Activated T-helper 1 cell treated with anti-CD3 and anti-CD28 coated beads, Interleukin-12 subunit alpha, Interleukin-12 subunit beta, Interleukin-2, Interleukin-4 antibody, amounts not matched to agents 30 ng/mL and 10 ng/mL and 1 ng/mL, durations not matched to agents 14 hours and 24 hours and 36 hours (primary cell): Measurements from ENCODE around the gene SEMA4F. TPM values are rescaled to one million over a fixed set of nuclear protein-coding genes. Genes with fewer than 3 reads are reported as not detected.

Source experiments
- DNase-seq: peaks from one replicate; pipeline ENCODE4 v3.0.0; 2021; ENCODE audit warnings: low spot score
- H3K27ac Mint-ChIP-seq: one replicate; pipeline ENCODE4 v1.8.0; 2021; ENCODE audit warnings: mild to moderate bottlenecking, mixed read lengths
- H3K27me3 Mint-ChIP-seq: one replicate; pipeline ENCODE4 v1.8.0; 2022; ENCODE audit warnings: mild to moderate bottlenecking, moderate library complexity, mixed read lengths; ENCODE audit not compliant: insufficient read depth
- H3K36me3 Mint-ChIP-seq: one replicate; pipeline ENCODE4 v1.8.0; 2021; ENCODE audit warnings: low read depth, mixed read lengths
- H3K4me1 Mint-ChIP-seq: one replicate; pipeline ENCODE4 v1.8.0; 2021; ENCODE audit warnings: low read depth, mixed read lengths
- H3K4me3 Mint-ChIP-seq: one replicate; pipeline ENCODE4 v1.8.0; 2021; ENCODE audit warnings: mild to moderate bottlenecking, moderate library complexity, mixed read lengths
- H3K9me3 Mint-ChIP-seq: one replicate; pipeline ENCODE4 v1.8.0; 2021; ENCODE audit warnings: mixed read lengths
- intact Hi-C: fragments of 100-400 bp; cut with micrococcal nuclease; formaldehyde crosslinking; loops from one replicate; pipeline ENCODE4 v1.15.1; 2024
- total RNA-seq: library from RNA; stranded (reverse); gene quantifications from 2 replicates; pipeline ENCODE4 v1.2.3, GENCODE V29; 2022

Gene SEMA4F
- total RNA-seq, 1 donor from 2014 or later, result 3.2 TPM

- no peaks in the 10 kb centered on the region for H3K36me3 Mint-ChIP-seq
- no peaks in the 10 kb centered on the region for H3K9me3 Mint-ChIP-seq
- peaks cover 14% of the 10 kb centered on the region for H3K27me3 Mint-ChIP-seq
- H3K4me1 Mint-ChIP-seq, result no peaks in the 10 kb centered on the region
- no peak overlapping the region for H3K27ac Mint-ChIP-seq
- H3K4me3 Mint-ChIP-seq, result no peak overlapping the region
- no peak for DNase-seq
- intact Hi-C loops, result no loop called here
Measured at GRCh38 chr2:74702001-74702715, 48.1 kb downstream of the SEMA4F start.

- H3K27ac Mint-ChIP-seq, result no peak overlapping the region
- intact Hi-C loops, result no loop called here
- no peaks in the 10 kb centered on the region for H3K9me3 Mint-ChIP-seq
- H3K4me3 Mint-ChIP-seq, result no peak overlapping the region
- no peaks in the 10 kb centered on the region for H3K4me1 Mint-ChIP-seq
- no peaks in the 10 kb centered on the region for H3K36me3 Mint-ChIP-seq
- peaks cover 14% of the 10 kb centered on the region for H3K27me3 Mint-ChIP-seq
- no peak for DNase-seq
Measured at GRCh38 chr2:74703373-74703772, 49.3 kb downstream of the SEMA4F start.

DNA sequence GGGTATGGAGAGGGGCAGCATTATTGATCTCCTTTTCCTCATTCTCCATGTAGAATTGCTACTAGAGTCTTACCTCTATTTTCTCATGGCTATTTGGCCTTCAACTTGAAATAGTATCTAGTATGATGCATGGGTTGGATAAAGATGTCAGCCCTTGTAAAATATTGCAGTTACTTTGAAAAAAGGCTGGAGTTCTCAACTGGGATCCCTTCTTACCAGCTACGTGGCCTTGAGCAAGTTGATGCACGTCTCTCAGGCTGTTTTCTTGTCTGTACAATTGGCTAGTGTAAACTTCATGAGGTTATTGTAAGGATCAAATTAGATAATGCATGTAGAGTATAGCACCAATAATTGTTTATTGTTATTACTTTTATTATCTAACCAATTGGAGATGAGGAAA lies 50.2 kb downstream of the SEMA4F start:
- H3K4me3 Mint-ChIP-seq, result no peak overlapping the region
- H3K4me1 Mint-ChIP-seq, result no peaks in the 10 kb centered on the region

GRCh38 chr2:74706741-74707140 lies 52.7 kb downstream of the SEMA4F start:
- intact Hi-C loops, result no loop called here
- DNase-seq, result no peak
- Mint-ChIP-seq H3K27me3 (peaks cover 12% of the 10 kb centered on the region), H3K9me3 (no peaks in the 10 kb centered on the region), H3K36me3 (no peaks in the 10 kb centered on the region), H3K4me3 (no peak overlapping the region), H3K27ac (no peak overlapping the region), H3K4me1 (no peaks in the 10 kb centered on the region)

More for the DNA sequence above, 50.2 kb downstream of the SEMA4F start:
- no peaks in the 10 kb centered on the region for H3K36me3 Mint-ChIP-seq
- no peaks in the 10 kb centered on the region for H3K9me3 Mint-ChIP-seq
- DNase-seq, result no peak
- intact Hi-C loops, result no loop called here
- H3K27ac Mint-ChIP-seq, result no peak overlapping the region
- peaks cover 18% of the 10 kb centered on the region for H3K27me3 Mint-ChIP-seq

- Mint-ChIP-seq H3K4me1 (no peaks in the 10 kb centered on the region), H3K27ac (no peak overlapping the region), H3K36me3 (no peaks in the 10 kb centered on the region), H3K27me3 (peaks cover 14% of the 10 kb centered on the region), H3K4me3 (no peak overlapping the region), H3K9me3 (no peaks in the 10 kb centered on the region)
- DNase-seq, result no peak
- intact Hi-C loops, result no loop called here
Measured at GRCh38 chr2:74707837-74708236, 53.8 kb downstream of the SEMA4F start.

DNA sequence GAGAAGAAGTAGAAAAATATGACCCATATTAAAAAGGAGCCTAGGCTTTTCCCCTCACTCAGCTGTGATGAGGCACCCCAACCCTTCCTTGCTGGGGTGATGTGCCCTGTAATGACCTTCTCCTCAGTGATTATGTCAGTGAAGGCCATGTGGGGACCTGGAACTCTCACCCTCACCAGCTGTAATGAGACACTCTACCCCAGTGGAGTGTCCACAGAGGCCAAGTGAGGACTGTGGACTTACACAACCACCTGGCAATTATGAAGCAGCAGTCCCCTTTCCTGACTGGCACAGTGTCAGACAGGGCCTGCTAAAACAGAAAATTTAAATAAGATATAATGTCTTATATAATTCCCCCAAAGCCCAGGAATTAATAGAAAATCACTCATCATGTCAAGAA lies 54.2 kb downstream of the SEMA4F start:
- peaks cover 14% of the 10 kb centered on the region for H3K27me3 Mint-ChIP-seq
- no peak overlapping the region for H3K27ac Mint-ChIP-seq
- no peaks in the 10 kb centered on the region for H3K36me3 Mint-ChIP-seq
- no peaks in the 10 kb centered on the region for H3K9me3 Mint-ChIP-seq
- no peaks in the 10 kb centered on the region for H3K4me1 Mint-ChIP-seq
- DNase-seq, result no peak
- no peak overlapping the region for H3K4me3 Mint-ChIP-seq
- intact Hi-C loops, result no loop called here

DNA sequence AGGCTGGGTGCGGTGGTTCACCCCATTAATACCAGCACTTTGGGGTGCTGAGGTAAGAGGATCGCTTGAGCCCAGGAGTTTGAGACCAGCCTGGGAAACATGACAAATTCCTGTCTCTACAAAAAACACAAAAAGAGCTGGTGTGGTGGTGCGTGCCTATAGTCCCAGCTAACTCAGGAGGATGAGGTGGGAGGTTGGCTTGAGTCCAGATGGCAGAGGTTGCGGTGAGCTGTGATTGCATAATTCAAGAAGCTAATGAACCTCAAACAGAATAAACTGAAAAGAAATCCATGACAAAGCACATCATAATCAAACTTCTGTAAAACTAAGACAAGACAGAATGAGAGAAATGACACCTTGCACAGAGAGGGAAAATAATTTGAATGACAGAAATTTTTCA lies 54.8 kb downstream of the SEMA4F start:
- H3K4me3 Mint-ChIP-seq, result no peak overlapping the region
- DNase-seq, result no peak
- no peaks in the 10 kb centered on the region for H3K36me3 Mint-ChIP-seq
- intact Hi-C loops, result no loop called here
- no peaks in the 10 kb centered on the region for H3K9me3 Mint-ChIP-seq
- H3K27me3 Mint-ChIP-seq, result peaks cover 14% of the 10 kb centered on the region
- no peaks in the 10 kb centered on the region for H3K4me1 Mint-ChIP-seq
- no peak overlapping the region for H3K27ac Mint-ChIP-seq

- peaks cover 15% of the 10 kb centered on the region for H3K27me3 Mint-ChIP-seq
- intact Hi-C loops, result no loop called here
Measured at GRCh38 chr2:74712223-74713053, 58.4 kb downstream of the SEMA4F start.

DNA sequence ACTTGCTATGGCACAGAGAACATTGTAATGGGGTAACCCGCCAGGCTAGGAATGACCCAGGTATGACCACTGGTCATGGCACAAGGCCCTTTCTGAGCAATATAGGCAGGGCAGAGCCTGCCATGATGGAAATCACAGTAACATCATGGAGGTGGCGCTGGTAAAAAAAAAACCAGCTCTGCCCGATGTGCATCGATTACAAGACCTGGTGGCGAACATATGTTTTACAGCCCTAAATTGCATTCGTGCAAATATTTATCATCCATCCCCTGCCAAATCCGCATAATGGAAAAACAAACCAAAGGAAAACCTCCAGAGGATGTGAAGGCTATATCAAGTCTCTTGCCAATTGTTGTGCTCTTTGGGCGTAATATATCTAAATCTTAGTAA lies 60.6 kb downstream of the SEMA4F start:
- peaks cover 9% of the 10 kb centered on the region for H3K4me1 Mint-ChIP-seq
- intact Hi-C loops, result loop anchor here (1.0 to 2.0 kb wide), 4 partner anchors 60 to 354 kb away; partner anchors contain the start of gene SEMA4F
- DNase-seq, result no peak
- no peak overlapping the region for H3K27ac Mint-ChIP-seq
- H3K27me3 Mint-ChIP-seq, result peaks cover 11% of the 10 kb centered on the region
- peak overlapping the region; percentile 83 for H3K4me3 Mint-ChIP-seq
- no peaks in the 10 kb centered on the region for H3K9me3 Mint-ChIP-seq
- no peaks in the 10 kb centered on the region for H3K36me3 Mint-ChIP-seq

More at GRCh38 chr2:74712223-74713053, 58.4 kb downstream of the SEMA4F start:
- Mint-ChIP-seq H3K4me1 (peaks cover 9% of the 10 kb centered on the region), H3K4me3 (no peak overlapping the region), H3K36me3 (no peaks in the 10 kb centered on the region), H3K9me3 (no peaks in the 10 kb centered on the region), H3K27ac (no peak overlapping the region)
- no peak for DNase-seq

DNA sequence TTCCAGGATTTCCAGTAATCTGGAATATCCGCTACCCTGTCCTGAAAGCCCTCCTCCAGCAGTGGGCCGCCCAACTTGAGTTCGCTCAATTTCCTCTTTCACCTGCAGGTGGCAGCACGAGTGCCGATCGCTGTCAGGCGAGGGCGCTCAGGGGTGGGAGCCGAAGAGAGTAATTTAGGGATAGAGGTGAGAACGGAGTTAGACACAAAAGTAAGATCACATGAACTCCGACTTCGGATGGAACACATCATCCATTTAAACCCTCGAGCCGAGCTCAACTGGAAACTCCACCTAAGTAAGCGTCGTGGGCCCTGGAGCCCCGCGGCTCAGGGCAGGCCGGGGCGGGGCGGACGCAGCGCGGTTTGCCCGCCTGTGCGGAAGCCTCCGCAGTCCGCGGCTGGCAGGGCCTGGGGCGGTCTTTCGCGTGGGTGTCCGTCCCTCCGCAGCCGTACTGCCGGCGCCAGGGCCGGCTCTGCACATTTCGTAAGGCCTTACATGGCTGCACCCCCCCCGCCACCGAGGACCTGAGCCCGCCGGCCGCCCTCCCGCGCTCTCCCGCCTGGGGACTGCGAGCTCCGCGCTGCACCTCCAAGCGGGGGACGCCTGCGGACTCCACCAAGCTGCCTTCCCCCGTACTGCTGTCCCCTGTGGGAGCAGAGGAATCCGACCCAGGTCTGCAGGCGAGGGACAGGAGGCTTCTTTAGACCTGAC lies 61.2 kb downstream of the SEMA4F start:
- H3K27ac Mint-ChIP-seq, result no peak overlapping the region
- peaks cover 9% of the 10 kb centered on the region for H3K4me1 Mint-ChIP-seq
- H3K9me3 Mint-ChIP-seq, result no peaks in the 10 kb centered on the region
- peak overlapping the region; percentile 83 for H3K4me3 Mint-ChIP-seq
- peak; percentile 75 for DNase-seq
- peaks cover 12% of the 10 kb centered on the region for H3K27me3 Mint-ChIP-seq
- intact Hi-C loops, result loop anchor here (1.0 to 2.0 kb wide), 4 partner anchors 60 to 353 kb away; partner anchors contain the start of gene SEMA4F
- no peaks in the 10 kb centered on the region for H3K36me3 Mint-ChIP-seq

- peaks cover 13% of the 10 kb centered on the region for H3K27me3 Mint-ChIP-seq
- intact Hi-C loops, result loop anchor here (1.0 to 2.0 kb wide), 4 partner anchors 61 to 352 kb away; partner anchors contain the start of gene SEMA4F
- no peak for DNase-seq
- H3K4me3 Mint-ChIP-seq, result peak overlapping the region; percentile 76
- no peak overlapping the region for H3K27ac Mint-ChIP-seq
- peaks cover 9% of the 10 kb centered on the region for H3K4me1 Mint-ChIP-seq
- no peaks in the 10 kb centered on the region for H3K9me3 Mint-ChIP-seq
- no peaks in the 10 kb centered on the region for H3K36me3 Mint-ChIP-seq
Measured at GRCh38 chr2:74715880-74716279, 61.8 kb downstream of the SEMA4F start.

DNA sequence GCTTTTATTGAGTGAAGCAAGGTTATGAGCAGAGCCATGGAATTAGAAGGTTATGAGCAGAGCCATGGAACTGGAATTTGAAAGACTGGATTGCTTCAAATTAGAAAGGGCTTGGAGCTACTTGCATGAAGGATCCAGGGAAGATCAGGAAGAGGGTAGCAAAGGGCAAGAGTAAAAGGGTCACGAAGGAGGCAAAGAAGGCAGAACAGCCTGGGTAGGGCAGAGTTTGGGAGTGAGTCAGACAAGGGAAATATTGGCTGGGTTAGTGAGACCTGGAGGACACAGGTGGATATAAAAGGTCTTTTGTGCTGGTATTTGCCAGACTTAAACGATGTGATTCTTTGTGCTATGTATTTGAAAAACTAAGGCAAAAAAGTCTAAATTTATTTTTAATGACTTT lies 65.0 kb downstream of the SEMA4F start:
- peaks cover 9% of the 10 kb centered on the region for H3K4me1 Mint-ChIP-seq
- H3K27me3 Mint-ChIP-seq, result peaks cover 13% of the 10 kb centered on the region
- no peak overlapping the region for H3K27ac Mint-ChIP-seq
- DNase-seq, result no peak
- no peaks in the 10 kb centered on the region for H3K36me3 Mint-ChIP-seq
- intact Hi-C loops, result no loop called here
- no peak overlapping the region for H3K4me3 Mint-ChIP-seq
- H3K9me3 Mint-ChIP-seq, result no peaks in the 10 kb centered on the region

- Mint-ChIP-seq H3K9me3 (no peaks in the 10 kb centered on the region), H3K27me3 (peaks cover 5% of the 10 kb centered on the region), H3K4me1 (no peaks in the 10 kb centered on the region), H3K4me3 (no peak overlapping the region), H3K36me3 (no peaks in the 10 kb centered on the region), H3K27ac (no peak overlapping the region)
- intact Hi-C loops, result no loop called here
- DNase-seq, result no peak
Measured at GRCh38 chr2:74721316-74721715, 67.3 kb downstream of the SEMA4F start.
